ENCODE results near the gene ERLEC1. TPM values are rescaled to one million over a fixed set of nuclear protein-coding genes. Genes with fewer than 3 reads are reported as not detected.
A peak's percentile ranks its signal among the peaks of the same experiment; 100 is the strongest.

The ERLEC1 gene, protein sequence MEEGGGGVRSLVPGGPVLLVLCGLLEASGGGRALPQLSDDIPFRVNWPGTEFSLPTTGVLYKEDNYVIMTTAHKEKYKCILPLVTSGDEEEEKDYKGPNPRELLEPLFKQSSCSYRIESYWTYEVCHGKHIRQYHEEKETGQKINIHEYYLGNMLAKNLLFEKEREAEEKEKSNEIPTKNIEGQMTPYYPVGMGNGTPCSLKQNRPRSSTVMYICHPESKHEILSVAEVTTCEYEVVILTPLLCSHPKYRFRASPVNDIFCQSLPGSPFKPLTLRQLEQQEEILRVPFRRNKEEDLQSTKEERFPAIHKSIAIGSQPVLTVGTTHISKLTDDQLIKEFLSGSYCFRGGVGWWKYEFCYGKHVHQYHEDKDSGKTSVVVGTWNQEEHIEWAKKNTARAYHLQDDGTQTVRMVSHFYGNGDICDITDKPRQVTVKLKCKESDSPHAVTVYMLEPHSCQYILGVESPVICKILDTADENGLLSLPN
- polyA plus RNA-seq (2011; rRNA removed) (73.5 and 102 TPM in 2 replicates), polyA minus RNA-seq (2011; rRNA and poly(A)+ RNA removed) (16.0 and 31.8 TPM in 2 replicates)

DNA sequence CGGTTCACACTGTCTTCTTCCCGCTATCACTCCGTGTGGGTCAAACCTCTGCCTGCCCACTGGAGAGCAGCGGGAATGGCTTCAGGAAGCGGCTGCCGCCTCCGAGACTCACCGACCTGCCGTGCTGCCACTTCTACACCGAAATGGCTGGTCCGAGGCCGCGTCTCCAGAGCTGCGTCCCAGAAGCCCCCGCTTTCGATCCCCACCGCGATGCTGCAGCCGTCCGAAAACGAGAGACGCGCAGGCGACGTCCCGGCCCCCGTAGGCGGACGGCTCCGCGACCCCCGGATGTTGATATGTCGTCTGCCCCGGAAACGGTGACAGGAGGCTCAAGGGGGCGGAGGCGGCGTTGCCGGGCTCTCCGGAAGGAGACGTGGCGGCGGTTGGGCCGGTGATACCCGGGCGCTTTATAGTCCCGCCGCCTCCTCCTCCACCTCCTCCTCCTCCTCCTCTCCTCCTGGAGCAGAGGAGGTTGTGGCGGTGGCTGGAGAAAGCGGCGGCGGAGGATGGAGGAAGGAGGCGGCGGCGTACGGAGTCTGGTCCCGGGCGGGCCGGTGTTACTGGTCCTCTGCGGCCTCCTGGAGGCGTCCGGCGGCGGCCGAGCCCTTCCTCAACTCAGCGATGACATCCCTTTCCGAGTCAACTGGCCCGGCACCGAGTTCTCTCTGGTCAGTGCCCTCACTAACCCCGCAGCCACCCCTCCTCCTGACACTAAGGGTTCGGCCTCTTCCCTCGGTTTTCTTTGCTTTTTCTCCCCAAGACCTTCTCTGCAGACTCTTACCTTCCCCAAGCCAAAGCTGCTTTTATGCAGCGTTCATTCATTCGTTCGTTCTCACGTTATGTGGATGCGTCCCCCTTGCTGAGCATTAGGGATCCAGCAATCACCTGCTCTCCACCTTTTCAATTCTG lies at the start of gene ERLEC1, which contains the start of gene ASB3:
Gene ERLEC1 (plus strand): TSS at position 340 of the 909 bp plus-strand sequence. CDS start 167 bp downstream, at position 507.
Gene ASB3 (minus strand): TSS at position 249 of the 909 bp plus-strand sequence. CDS start 21,381 bp downstream, outside the sequence.
- ChIA-PET CTCF (interaction anchor here (0.5 kb wide), 1 partner anchor 31 kb away, joined by 5 read pairs; no protein-coding TSS in a partner anchor), POLR2A (interaction anchor here (0.9 kb wide), 1 partner anchor 20 kb away, joined by 3 read pairs; the partner anchor contains the start of gene CHAC2)
- TF ChIP-seq, protein P1, sequence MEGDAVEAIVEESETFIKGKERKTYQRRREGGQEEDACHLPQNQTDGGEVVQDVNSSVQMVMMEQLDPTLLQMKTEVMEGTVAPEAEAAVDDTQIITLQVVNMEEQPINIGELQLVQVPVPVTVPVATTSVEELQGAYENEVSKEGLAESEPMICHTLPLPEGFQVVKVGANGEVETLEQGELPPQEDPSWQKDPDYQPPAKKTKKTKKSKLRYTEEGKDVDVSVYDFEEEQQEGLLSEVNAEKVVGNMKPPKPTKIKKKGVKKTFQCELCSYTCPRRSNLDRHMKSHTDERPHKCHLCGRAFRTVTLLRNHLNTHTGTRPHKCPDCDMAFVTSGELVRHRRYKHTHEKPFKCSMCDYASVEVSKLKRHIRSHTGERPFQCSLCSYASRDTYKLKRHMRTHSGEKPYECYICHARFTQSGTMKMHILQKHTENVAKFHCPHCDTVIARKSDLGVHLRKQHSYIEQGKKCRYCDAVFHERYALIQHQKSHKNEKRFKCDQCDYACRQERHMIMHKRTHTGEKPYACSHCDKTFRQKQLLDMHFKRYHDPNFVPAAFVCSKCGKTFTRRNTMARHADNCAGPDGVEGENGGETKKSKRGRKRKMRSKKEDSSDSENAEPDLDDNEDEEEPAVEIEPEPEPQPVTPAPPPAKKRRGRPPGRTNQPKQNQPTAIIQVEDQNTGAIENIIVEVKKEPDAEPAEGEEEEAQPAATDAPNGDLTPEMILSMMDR (IDR thresholded peaks at IDR 0.05; ENCODE audit: low read depth, low read length) = no peak
- Histone ChIP-seq H3K27me3 (ENCODE audit: control insufficient read depth, insufficient read depth, low read length) (no peaks in the 10 kb centered on the region), H3K4me3 (ENCODE audit: low read depth, low read length) (peak within 1 kb of the TSS; percentile 63), H3K27ac (ENCODE audit: low read depth, low read length) (peak within 1 kb of the TSS; percentile 88), H3K9me3 (ENCODE audit: control insufficient read depth, insufficient read depth, low read length) (peaks cover 3% of the 10 kb centered on the region; the same call in 1 of the 2 replicates)
- DNase-seq (ENCODE audit: low read depth, low spot score) = peak; percentile 46

DNA sequence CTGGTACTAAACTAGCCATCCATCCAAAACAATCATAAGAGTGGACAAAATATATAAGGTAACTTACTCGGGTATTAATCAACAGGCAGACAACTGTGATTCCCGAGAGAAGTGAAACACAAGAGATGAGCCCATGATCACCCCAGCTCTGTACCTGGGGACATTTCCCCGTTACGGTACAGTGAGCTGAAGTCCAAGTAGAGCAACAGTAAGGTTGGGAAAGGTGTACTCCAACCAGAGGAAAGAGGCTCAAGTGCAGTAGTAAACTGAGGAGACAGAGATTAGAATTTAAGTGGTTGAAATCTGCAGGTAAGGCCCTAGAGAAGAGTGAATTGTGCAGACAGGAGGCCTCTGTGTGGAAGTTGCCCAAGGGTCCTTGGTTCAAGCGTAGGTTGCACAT lies 49.8 kb upstream of the ERLEC1 start:
- Histone ChIP-seq H3K27ac (ENCODE audit: low read depth, low read length) (no peak overlapping the region), H3K27me3 (ENCODE audit: control insufficient read depth, insufficient read depth, low read length) (no peaks in the 10 kb centered on the region), H3K4me3 (ENCODE audit: low read depth, low read length) (no peak overlapping the region), H3K9me3 (ENCODE audit: control insufficient read depth, insufficient read depth, low read length) (peaks cover 4% of the 10 kb centered on the region)
- POLR2A ChIA-PET = interaction anchor here (0.7 kb wide), 1 partner anchor 57 kb away, joined by 3 read pairs; no protein-coding TSS in a partner anchor
- CTCF ChIA-PET = no interaction called here
- no peak for DNase-seq (ENCODE audit: low read depth, low spot score)
- TF ChIP-seq, protein P1 (IDR thresholded peaks at IDR 0.05; ENCODE audit: low read depth, low read length) = no peak

DNA sequence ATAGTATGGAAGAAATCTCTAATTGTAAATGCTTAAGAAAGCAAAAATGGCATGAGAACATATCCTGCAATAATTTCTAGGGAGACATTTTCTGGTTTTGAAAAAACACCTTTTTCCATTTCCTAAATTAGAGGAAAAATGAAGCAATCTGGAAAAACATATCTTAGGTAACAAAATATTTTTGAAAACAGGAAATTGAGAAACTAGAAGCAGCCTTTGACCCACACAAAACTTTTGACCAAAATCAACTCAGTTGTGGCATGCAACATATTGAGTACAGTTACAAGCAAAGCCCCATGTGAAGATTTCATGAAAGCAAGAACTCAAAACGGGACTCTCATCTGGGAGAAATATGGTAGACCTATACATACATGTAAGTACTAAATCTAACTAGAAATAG lies 47.8 kb upstream of the ERLEC1 start:
- TF ChIP-seq, protein P1 (IDR thresholded peaks at IDR 0.05; ENCODE audit: low read depth, low read length) = no peak
- POLR2A ChIA-PET = interaction anchor here (0.7 kb wide), 1 partner anchor 589 kb away, joined by 3 read pairs; no protein-coding TSS in a partner anchor

DNA sequence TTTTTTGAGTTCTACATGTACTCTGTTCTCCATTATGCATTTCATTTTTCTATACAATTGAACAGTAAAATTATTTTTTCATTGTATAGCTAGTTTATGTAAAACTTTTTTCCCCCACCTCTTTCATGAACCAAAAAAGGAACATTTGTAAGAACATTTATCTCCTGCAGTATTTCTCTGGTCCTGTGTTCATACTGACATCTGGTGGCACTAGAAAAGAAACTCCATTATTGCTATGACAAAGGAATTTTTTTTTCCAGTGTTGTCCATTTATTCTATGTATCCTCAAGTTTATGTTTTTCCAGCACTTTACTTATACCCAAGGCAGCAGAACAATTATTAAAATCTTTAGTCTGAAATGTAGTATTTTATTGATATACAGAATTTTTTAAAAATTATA lies 46.7 kb upstream of the ERLEC1 start:
- H3K4me3 ChIP-seq (ENCODE audit: low read depth, low read length) = no peak overlapping the region
- TF ChIP-seq, protein P1 (IDR thresholded peaks at IDR 0.05; ENCODE audit: low read depth, low read length) = peak; percentile 59
- DNase-seq (ENCODE audit: low read depth, low spot score) = peak; percentile 11
- ChIA-PET POLR2A (no interaction called here), CTCF (interaction anchor here (0.6 to 2.4 kb wide), 7 partner anchors 12 to 537 kb away, joined by 3 to 16 read pairs (median 3); no protein-coding TSS in a partner anchor)
- no peaks in the 10 kb centered on the region; the same call in 1 of the 2 replicates for H3K9me3 ChIP-seq (ENCODE audit: control insufficient read depth, insufficient read depth, low read length)
- no peak overlapping the region for H3K27ac ChIP-seq (ENCODE audit: low read depth, low read length)
- no peaks in the 10 kb centered on the region for H3K27me3 ChIP-seq (ENCODE audit: control insufficient read depth, insufficient read depth, low read length)

More for the DNA sequence above, 47.8 kb upstream of the ERLEC1 start:
- peaks cover 4% of the 10 kb centered on the region for H3K9me3 ChIP-seq (ENCODE audit: control insufficient read depth, insufficient read depth, low read length)
- DNase-seq (ENCODE audit: low read depth, low spot score) = no peak
- CTCF ChIA-PET = interaction anchor here (0.7 to 2.4 kb wide), 5 partner anchors 13 to 317 kb away, joined by 3 to 16 read pairs (median 4); no protein-coding TSS in a partner anchor
- no peaks in the 10 kb centered on the region for H3K27me3 ChIP-seq (ENCODE audit: control insufficient read depth, insufficient read depth, low read length)
- no peak overlapping the region for H3K4me3 ChIP-seq (ENCODE audit: low read depth, low read length)
- H3K27ac ChIP-seq (ENCODE audit: low read depth, low read length) = no peak overlapping the region

Measured in AG04450 (cell line).